HG02870 (cell line): ENCODE results near the gene PGM2L1.
"Not testable (repeated sequence)": the region's sequence is repeated elsewhere in the genome, so short reads cannot be mapped to it uniquely, and the experiment has no call there.

Experiments used
- ATAC-seq: cut with Tn5 transposase; IDR thresholded peaks from one replicate; pipeline ENCODE4 v1.9.1; 2021; ENCODE audit warnings: mild to moderate bottlenecking, moderate library complexity; ENCODE audit not compliant: unreplicated experiment

Gene PGM2L1

DNA sequence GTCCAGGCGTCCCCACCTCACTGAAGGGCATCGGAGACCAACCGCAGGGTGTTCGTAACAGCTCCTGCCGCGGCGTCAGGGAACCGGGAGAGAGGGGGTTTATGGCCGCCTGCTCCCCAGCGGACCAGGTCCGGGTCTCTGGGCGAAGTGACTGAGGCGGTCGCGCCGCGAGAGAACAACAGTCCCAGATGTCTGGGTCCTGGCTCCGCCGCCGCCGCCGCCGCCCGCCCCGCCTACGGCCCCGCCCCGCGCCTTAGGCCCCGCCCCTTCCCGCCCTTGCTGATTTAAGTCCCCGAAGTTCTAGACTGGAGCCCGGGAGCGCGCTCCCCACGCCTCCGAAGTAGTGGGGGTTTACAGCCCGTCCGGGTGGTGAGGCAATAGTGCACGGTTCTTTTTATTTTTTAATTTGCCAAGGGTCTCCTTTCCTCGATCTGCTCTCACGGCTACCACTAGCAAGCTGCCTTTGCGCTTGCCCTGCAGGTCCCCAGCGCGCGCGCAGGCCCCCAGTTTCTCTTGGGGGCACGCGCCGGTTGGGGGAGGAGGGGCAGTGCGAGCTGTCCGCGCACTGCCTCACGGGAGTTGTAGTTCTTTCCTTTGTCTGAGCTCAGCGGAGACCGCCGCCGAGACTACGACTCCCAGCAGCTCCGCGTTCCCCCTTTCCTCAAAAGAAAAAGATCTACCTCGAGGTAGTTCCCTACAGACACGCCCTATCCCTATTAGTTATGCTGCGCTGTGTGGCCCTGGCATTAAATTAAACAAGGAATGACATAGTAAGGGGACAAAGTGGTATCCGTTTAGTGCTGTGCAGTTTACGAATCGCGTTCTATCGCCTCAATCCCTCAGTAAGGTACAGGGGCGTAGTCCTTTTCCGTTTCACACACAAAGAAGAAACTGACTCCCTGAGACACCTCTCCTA is at the start of gene PGM2L1:
PGM2L1 (minus strand) TSS at position 190 of the 916 bp plus-strand sequence. CDS start 272 bp downstream, outside the sequence.
- ATAC-seq: peak; percentile 97

DNA sequence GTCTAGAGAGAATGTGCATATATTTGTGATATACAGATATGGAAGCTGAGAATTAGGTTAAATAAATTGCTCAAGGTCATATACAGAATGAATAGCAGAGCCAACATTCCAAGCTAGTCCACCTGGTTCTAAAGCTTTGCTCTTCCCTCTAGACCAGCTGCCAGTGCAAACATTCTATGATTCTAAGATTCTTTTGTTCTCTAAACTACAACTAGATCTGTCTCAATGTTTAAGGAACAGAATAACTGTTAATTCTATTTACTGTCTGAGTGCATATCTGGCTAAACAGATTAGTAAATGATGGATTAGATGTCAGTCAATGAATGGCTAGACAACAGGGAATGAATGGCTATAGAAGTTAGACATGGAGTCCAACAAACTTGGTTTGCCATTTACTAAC is 49.5 kb upstream of the PGM2L1 start:
- ATAC-seq: no peak

DNA sequence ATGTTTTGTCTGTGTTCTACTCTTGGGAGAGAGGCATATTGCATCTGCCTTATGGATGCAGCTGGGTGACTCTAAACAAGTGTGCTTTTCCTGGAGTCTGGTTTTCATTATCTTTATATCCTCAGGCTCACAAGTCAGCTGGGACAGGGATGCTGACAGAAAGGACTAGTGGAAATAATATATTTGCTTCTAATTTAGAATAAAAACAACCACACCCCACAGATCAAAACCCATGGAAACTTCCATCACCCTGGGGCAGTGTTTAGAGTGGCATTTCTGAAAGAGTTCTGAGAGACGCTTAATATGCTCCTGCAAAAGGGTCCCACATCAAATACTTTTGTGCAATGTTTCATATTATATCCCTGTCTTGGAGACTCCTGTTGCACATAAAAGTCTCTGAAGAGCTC is 48.3 kb upstream of the PGM2L1 start:
- ATAC-seq: no peak

DNA sequence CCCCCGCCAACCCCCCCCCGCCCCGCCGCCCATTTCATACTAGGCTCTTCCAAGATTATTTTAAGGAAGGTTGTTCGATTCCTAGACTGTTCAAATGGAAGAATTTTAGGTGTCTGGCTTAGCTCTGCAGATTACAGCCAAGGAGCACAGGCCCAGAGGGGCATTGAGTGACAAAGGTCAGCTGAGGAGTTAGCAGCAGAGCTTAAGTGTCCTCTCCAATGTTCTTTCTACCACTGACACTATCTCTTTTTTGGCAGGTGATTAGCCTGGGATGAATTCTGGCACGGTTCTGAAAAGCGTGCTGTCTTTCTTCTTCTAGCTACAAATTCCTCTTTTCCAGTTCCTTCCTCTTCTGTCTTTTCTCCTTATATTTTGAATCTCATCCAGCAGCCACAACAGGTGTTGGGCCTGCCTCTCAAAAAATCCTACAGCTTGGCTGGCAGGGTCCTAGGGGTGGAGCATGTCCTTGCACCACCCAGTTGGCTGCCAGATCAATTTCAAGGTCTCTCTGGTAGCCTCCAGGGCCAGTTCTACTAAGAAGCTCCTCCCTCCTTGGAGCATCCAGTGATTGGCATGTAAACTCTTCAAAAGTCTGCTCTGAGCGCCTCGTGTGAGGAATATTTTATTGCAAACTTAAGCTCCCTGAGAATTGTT is 46.1 kb upstream of the PGM2L1 start:
- no peak for ATAC-seq

DNA sequence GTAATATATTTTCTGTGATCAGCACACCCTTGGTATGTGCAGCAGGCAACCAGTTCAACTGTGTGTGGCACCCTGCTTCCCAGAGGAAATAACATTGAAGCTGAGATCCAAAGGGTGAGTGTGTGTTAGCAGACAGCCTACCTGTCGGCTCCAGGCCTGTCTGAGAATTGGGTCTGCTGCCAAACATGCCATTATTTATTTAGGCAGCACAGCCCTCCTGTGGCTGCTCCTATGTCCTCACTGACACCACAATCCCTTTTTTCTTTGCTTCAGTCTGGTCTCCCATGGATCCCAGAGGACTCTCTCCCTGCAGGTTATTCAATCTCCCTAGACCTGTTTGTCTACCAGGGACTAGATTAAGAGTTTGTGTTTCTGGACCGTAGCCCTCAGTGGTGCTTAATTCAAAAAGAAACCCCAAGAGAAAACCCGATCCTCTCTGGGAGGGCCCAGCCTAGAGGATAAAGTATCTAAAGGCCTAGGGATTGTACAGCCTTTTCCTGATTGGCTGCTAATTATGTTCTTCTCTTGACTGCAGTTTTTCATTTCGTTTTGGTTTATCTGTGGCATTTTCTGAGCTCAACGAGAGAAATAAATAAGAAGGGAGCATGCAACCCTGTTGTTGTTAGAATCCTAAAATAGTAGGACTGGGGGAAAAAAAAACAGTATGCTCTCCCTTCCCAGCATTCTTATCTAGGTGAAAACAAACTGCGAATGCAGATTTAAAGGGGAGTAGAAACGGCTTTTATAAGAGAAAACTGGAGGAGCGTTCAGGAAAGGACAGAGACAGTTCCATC is 45.0 kb upstream of the PGM2L1 start:
- no peak for ATAC-seq

DNA sequence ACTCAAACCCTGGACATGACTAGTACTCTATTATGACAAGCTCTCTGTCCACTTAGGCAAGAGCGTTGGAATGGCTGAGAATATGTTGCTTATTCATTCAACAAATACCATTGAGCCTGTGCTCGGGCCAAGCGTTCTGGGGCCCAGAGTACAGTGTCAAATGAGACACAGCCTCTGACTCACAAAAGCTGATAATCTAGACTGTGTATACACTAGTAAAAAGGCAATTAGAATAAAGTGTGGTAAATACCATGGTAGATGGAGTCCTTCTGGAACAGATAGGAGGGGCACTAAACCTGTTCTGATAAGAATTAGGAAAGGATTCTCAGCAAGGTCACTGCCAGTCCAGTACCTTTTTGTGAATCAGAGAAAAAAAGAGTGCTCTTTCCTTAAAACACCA is 44.4 kb upstream of the PGM2L1 start:
- ATAC-seq: no peak

DNA sequence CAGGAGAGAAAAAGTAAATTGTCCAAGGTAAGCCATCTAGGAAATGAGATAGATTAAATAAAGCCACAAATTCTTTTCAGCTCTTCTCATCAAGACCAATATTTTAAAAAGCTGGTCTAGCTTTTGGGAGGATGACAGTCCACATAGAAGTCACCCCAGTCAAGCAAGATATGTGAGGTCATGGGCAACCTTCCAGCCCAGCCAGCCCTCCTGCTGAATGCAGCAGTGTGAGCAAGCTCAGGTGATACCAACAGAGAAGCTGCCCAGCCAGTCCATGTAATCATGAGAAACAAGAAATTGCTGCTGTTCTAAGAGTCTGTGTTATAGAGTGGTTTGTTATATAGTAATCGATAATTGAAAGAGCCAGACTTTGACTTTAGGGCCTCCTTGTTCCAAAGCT is 40.4 kb upstream of the PGM2L1 start:
- no peak for ATAC-seq

DNA sequence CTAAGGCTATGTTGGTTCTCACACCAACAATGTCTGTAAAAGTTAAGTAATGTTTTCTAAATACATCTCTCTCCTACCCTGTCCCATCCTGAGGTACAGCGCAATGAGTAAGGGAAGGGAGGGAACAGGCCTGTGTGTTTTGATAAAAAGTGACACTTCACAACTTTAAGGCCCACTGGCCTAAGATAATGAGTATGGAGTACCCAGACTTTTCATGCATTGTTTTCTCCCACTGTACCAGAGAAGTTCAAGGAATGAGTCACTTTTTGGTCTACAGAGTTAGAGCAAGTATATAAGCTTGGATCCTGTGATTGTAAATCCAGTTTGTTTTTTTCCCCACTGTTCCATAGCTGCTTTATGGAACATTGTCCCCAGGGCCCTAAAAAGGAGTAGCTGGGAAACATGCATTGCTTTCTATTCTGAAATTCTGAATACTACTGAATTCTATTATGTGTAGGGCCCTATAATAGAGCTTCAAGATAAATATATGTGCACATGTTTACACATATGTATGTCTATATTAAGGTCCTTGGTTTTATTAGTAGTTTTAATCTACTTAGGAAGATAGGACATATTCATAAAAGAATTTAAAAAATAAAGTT is 39.3 kb upstream of the PGM2L1 start:
- no peak for ATAC-seq

DNA sequence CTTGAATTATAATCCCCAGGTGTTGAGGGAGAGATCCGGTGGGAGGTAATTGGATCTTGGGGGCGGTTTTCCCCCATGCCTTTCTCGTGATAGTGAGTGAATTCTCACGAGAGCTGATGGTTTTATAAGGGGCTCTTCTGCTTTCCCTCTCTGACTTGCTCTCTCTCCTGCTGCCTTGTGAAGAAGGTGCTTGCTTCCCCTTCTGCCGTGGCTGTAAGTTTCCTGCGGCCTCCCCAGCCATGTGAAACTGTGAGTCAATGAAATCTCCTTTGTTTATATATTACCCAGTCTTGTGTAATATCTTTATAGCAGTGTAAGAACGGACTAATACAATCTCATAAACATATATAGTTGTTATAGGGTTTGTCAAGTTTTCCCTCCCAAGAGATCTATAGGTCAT is 36.3 kb upstream of the PGM2L1 start:
- no peak for ATAC-seq

DNA sequence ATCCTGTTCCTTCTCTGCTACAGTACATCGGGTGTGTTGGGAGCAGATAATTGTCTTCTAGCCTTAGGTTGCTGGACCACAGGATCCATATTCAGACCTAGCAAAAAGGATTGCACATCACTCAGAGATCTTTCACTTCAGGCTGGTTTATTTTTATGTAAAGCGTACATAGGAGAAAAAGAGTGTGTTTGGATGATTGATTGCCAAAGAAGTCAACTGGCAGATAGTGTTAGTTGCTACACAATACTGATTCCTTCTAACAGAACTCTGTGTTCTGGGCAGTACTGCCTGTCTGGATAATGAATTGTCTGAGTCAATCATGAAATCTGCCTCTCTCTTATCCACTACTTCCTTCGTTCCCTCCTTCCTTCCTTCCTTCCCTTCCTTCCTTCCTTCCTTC is 31.0 kb upstream of the PGM2L1 start:
- no peak for ATAC-seq

DNA sequence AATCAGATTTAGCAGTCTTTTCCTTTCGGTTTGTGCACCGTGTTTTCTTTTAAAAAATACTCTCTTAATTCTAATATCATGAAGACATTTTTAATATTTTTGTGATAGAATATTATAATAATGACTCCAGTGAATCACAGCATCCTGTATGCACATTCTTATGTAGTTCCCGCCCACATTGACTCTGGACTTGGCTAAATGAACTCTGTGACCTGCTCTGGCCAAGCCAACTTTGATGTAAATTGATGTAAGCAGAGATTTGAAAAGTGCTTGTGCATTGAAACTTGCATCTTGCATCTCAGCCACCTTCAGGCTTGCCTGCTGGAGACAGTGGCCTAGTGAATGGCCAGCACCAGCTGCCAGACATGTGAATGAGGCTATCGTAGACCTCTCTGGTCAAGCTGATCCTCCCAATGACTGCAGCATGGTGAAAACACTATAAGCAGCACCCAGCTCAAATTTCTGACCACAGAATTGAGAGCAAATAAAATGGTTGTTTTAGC is 29.2 kb upstream of the PGM2L1 start:
- ATAC-seq: no peak

DNA sequence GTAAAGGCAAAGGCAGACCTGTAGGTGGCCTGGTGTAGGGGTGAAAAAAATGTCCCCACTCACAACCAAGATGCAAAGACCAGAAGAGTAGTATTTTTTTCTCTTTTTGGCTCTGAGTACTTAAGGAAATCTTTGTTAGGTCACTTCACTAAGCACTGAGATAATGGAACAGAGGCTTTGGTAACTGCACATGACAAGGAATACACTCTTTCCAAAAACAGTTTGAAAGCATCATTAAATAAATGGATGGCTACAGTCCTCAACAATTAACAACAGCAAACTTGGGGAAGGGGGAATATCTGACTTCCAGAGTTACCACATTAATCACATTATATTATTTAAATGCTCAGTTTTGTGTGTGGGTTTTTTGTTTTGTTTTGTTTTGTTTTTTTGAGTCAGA is 26.9 kb upstream of the PGM2L1 start:
- no peak for ATAC-seq

DNA sequence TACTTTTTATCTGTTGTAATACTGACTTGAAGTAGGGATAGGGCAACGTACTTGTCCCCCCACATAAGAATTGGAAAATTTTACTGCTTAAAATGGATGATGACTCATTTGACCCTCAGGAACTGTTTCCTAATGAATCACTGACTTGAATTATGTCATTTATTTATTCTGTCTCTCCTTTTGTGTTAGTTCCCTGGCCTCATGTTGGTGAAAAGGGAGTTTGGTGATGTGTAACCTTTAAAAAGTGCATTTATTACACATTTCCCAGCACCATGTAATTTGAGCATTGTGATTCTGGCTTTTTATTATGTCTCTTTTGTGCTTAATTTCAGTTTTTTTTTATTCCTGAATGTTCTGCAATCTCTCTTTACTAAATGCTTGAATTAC is 20.3 kb upstream of the PGM2L1 start:
- ATAC-seq: no peak

DNA sequence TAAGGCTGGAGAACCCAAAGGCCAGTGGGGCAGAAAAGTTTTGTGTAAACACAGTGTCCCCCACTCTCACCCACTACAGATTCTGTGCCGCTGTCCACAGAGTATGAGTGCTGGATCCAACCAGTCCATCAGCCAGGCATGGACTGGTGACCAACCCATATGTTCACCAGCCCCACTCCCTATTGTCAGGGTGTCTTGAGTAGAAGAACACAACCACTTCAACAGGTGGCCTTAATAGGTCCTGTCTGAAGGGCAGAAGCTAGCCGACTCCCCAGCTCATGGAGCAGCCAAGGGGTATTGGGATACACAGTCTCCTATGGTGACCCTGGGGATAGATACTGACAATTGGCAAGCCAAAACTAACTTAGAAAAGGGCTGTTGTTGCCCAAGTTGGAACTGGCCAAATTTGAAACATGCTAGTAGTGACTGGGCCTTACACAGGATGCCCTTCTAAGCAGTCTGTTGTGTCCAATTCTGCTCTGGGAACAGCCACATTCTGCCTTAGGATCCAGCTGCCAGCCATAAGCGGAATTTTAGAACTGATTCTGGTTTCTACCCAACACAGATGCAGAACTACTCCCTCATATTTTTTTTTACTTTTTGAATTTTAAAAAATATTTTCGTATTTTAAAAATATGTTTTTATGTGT is 19.8 kb upstream of the PGM2L1 start:
- ATAC-seq: no peak

DNA sequence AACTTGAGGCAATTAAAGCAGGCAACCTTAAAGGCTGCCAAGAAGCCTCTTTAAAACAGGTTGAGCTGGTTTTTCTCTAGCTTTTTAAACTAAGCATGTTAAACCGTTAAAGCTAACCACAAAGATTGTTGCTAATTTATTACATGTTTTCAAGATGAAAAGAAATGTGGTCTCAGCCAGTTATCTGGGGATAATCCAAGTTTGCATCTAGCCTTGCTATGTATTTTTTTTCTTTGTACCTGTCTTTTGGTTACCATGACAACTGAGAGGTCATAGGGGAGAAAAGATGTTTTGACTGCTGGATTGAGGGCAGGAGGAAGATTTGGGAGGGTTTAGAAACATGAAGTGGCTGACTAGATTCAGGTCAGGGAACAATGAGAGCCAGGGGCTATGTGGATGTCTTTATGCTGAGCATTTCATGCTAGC is 19.2 kb upstream of the PGM2L1 start:
- no peak for ATAC-seq

DNA sequence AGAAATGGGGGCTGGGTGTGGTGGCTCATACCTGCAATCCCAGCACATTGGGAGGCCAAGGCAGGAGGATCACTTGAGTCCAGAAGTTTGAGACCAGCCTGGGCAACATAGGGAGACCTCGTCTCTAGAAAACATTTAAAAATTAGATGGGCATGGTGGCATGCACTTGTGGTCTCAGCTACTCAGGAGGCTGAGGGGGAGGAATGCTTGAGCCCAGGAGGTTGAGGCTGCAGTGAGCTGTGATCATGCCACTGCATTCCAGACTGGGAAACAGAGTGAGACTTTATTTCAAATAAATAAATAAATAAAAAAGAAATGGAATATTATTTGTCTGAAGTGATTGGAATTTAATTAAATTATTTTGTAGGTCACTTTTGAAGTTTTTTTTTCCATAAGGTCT is 18.7 kb upstream of the PGM2L1 start:
- ATAC-seq: not testable (repeated sequence)

DNA sequence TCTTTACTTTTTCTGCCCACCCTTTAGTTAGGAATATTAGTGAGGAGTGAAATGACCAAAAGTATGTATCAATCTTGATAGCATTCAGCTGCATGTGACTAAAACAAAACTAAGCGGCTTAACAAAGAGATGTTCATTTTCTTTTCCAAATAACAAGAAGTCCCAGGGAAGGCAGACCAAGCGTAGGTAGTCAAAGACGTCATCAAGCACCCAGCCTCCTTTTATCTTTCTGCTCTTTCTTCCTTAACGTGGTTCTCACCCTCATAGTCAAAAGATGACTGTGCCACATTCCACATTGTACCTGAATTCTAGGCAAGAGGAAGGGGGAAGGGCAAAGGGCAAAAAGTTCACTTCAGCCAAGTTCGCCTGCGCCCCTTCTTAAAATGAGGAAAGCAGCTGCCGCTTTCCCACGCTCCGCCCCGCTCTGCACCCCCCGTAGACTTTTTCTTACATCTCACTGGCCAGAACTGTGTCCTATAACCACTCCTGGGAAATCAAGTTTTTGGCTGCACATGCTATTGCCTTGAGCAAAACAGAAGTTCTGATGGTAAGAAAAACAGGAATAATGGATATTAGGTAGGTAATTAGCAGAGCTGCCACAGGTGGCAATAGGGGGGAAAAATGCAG is 14.6 kb upstream of the PGM2L1 start:
- no peak for ATAC-seq

DNA sequence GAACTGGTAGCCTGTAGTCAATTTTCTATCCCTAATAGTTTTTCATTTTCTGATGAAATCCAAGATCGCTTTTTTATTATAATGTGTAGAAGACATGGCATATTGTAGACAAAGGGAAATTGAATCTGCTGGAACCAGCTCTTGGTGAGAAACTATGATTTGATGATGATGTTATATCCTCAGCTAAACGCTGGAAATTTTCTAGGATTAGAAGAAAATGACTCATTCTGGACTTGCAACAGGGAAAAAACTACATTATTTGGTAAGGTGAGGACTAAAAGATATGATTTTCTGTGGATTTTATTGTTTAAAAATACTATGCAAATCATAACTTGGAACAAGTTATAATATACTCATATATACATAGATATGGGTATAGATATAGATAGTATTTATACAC is 14.1 kb upstream of the PGM2L1 start:
- ATAC-seq: no peak

DNA sequence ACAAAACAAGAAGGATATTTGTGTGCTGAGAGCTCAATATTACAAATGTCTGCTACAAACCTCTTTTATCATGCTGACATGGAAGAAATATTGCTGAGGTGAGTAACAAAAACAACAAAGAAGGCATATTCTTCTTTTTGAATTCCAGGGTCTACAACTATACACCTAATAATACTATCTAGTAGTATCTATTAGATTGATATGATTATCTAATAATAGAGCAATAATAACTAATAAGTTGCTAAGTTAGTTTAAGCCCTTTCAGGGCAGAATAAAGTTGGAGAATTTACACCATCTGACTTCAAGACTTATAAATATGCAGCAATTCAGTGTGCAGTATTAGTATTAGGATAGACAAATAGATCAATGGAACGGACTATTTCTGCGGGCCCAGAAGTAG is 11.4 kb upstream of the PGM2L1 start:
- ATAC-seq: no peak
